PC-9 (cell line): ENCODE measurements around the gene CADM2. TPM values are rescaled to one million over a fixed set of nuclear protein-coding genes. Genes with fewer than 3 reads are reported as not detected.

Experiments
- BruUV-seq: library from RNA; stranded (reverse); fragments of 400-500 nt; replicated peaks from 2 replicates; lab custom pipeline; 2021; lab: Mats Ljungman, UMichigan
- CTCF ChIA-PET: fragments of 300-600 bp; sonication (Branson Sonifier 250); formaldehyde crosslinking; loops from one replicate; lab custom pipeline; 2022; ENCODE audit warnings: antibody characterized with exemption; lab: Charles Lee
- POLR2A ChIA-PET: fragments of 300-600 bp; sonication (Branson Sonifier 250); formaldehyde crosslinking; loops from one replicate; lab custom pipeline; 2022; ENCODE audit warnings: antibody characterized with exemption; ENCODE audit not compliant: unreplicated experiment; lab: Charles Lee
- DNase-seq, 2 experiments: peaks; one replicate each; pipeline versions ENCODE4 v3.0.0 to v3.0.0-alpha.2; 2015 to 2022; ENCODE audit warnings: mixed read lengths in 1 of 2
- H2AFZ ChIP-seq: fragments of 200-600 bp; sonication (generic); 2 replicates; pipeline ENCODE4 v1.8.1; 2017; ENCODE audit warnings: antibody characterized with exemption
- H3F3A ChIP-seq: fragments of 200-600 bp; sonication (generic); 2 replicates; pipeline ENCODE4 v1.8.1; 2017; ENCODE audit warnings: antibody characterized with exemption, mild to moderate bottlenecking, low read depth; ENCODE audit not compliant: insufficient read depth
- H3K27ac ChIP-seq: fragments of 200-600 bp; sonication (generic); 2 replicates; pipeline ENCODE4 v1.6.1; 2016; ENCODE audit warnings: mixed run types
- H3K27me3 ChIP-seq: fragments of 200-600 bp; sonication (generic); 2 replicates; pipeline ENCODE4 v1.6.1; 2016; ENCODE audit warnings: low read depth, mixed run types; ENCODE audit not compliant: insufficient read depth
- H3K36me3 ChIP-seq: fragments of 200-600 bp; sonication (generic); 2 replicates; pipeline ENCODE4 v1.6.1; 2016; ENCODE audit warnings: low read depth, mixed run types
- H3K4me1 ChIP-seq: fragments of 200-600 bp; sonication (generic); replicated peaks from 2 replicates; pipeline ENCODE4 v1.6.1; 2016; ENCODE audit warnings: mixed run types; ENCODE audit not compliant: insufficient read depth
- H3K4me2 ChIP-seq: fragments of 200-600 bp; sonication (generic); 2 replicates; pipeline ENCODE4 v1.6.1; 2017; ENCODE audit warnings: mixed run types
- H3K4me3 ChIP-seq: fragments of 200-600 bp; sonication (generic); 2 replicates; pipeline ENCODE4 v1.6.1; 2016; ENCODE audit warnings: mixed run types
- H3K79me2 ChIP-seq: fragments of 200-600 bp; sonication (generic); 2 replicates; pipeline ENCODE4 v1.6.1; 2017; ENCODE audit warnings: low read depth, mixed run types
- H3K9me2 ChIP-seq: fragments of 200-600 bp; sonication (generic); 2 replicates; pipeline ENCODE4 v1.8.1; 2017; ENCODE audit warnings: mild to moderate bottlenecking; ENCODE audit not compliant: insufficient read depth
- H3K9me3 ChIP-seq: fragments of 200-600 bp; sonication (generic); 2 replicates; pipeline ENCODE4 v1.8.1; 2016; ENCODE audit warnings: low read depth; ENCODE audit not compliant: insufficient read depth
- H4K20me1 ChIP-seq: fragments of 200-600 bp; sonication (generic); 2 replicates; pipeline ENCODE4 v1.8.1; 2017; ENCODE audit not compliant: insufficient read depth
- CTCF ChIP-seq: fragments of 200-600 bp; sonication (generic); conservative IDR thresholded peaks from 2 replicates; pipeline ENCODE4 v1.6.1; 2017; ENCODE audit warnings: mixed run types, antibody characterized with exemption, mild to moderate bottlenecking, moderate library complexity
- EZH2 ChIP-seq: fragments of 200-600 bp; sonication (generic); IDR thresholded peaks from 2 replicates; pipeline ENCODE4 v1.8.0; 2017; ENCODE audit warnings: antibody characterized with exemption, low read depth
- intact Hi-C: fragments of 100-400 bp; cut with micrococcal nuclease; formaldehyde crosslinking; loops from one replicate; pipeline ENCODE4 v1.10.0; 2022; ENCODE audit not compliant: unreplicated experiment
- total RNA-seq: library from RNA; stranded (reverse); gene quantifications from 2 replicates; pipeline ENCODE4 v1.2.3, GENCODE V29; 2021

CADM2 gene
- total RNA-seq, 1 experiment from 2014 or later = 0.59 TPM

- Histone ChIP-seq H3K36me3 (no peaks in the 10 kb centered on the region), H3F3A (no peaks in the 10 kb centered on the region; the same call in 1 of the 2 replicates), H3K4me2 (no peak overlapping the region), H3K9me2 (no peaks in the 10 kb centered on the region), H3K27me3 (no peaks in the 10 kb centered on the region), H3K4me1 (no peaks in the 10 kb centered on the region), H4K20me1 (no peaks in the 10 kb centered on the region), H3K9me3 (no peaks in the 10 kb centered on the region), H3K79me2 (no peaks in the 10 kb centered on the region), H2AFZ (no peak overlapping the region), H3K27ac (no peak overlapping the region), H3K4me3 (no peak overlapping the region)
- DNase-seq = no peak
- CTCF ChIA-PET = no interaction called here
- intact Hi-C loops = no loop called here
- no TSS peak for BruUV-seq
- POLR2A ChIA-PET = no interaction called here
- no peak for TF ChIP-seq CTCF
- TF ChIP-seq EZH2 = no peak
Observed at GRCh38 chr3:84998545-84998944, 39.8 kb downstream of the CADM2 start.

- DNase-seq = no peak
- Histone ChIP-seq H3K27me3 (no peaks in the 10 kb centered on the region), H3K36me3 (no peaks in the 10 kb centered on the region), H2AFZ (no peak overlapping the region), H4K20me1 (no peaks in the 10 kb centered on the region), H3K4me2 (no peak overlapping the region), H3K4me1 (no peaks in the 10 kb centered on the region), H3K9me2 (no peaks in the 10 kb centered on the region), H3K79me2 (no peaks in the 10 kb centered on the region), H3K4me3 (no peak overlapping the region), H3K27ac (no peak overlapping the region), H3F3A (no peaks in the 10 kb centered on the region; the same call in 1 of the 2 replicates), H3K9me3 (no peaks in the 10 kb centered on the region)
- intact Hi-C loops = no loop called here
- no TSS peak for BruUV-seq
- TF ChIP-seq EZH2 (no peak), CTCF (no peak)
- ChIA-PET CTCF (no interaction called here), POLR2A (no interaction called here)
Observed at GRCh38 chr3:85003479-85003878, 44.7 kb downstream of the CADM2 start.

GRCh38 chr3:85004147-85004546 is 45.4 kb downstream of the CADM2 start:
- no TSS peak for BruUV-seq
- Histone ChIP-seq H3K4me1 (no peaks in the 10 kb centered on the region), H3K27ac (no peak overlapping the region), H3K9me3 (no peaks in the 10 kb centered on the region), H4K20me1 (no peaks in the 10 kb centered on the region), H3F3A (no peaks in the 10 kb centered on the region; the same call in 1 of the 2 replicates), H3K4me2 (no peak overlapping the region), H2AFZ (no peak overlapping the region), H3K27me3 (no peaks in the 10 kb centered on the region), H3K36me3 (no peaks in the 10 kb centered on the region), H3K9me2 (no peaks in the 10 kb centered on the region), H3K79me2 (no peaks in the 10 kb centered on the region), H3K4me3 (no peak overlapping the region)
- ChIA-PET CTCF (no interaction called here), POLR2A (no interaction called here)
- no peak for DNase-seq
- TF ChIP-seq EZH2 (no peak), CTCF (no peak)
- intact Hi-C loops = no loop called here
